GM18870 (cell line): Measurements from ENCODE around the gene CSDE1.

Source experiments
- ATAC-seq: cut with Tn5 transposase; IDR thresholded peaks from one replicate; pipeline ENCODE4 v1.9.1; 2021; ENCODE audit warnings: moderate library complexity; ENCODE audit not compliant: unreplicated experiment

CSDE1 gene

GRCh38 chr1:114668373-114668772, 89.4 kb downstream of the CSDE1 start:
- ATAC-seq: no peak

DNA sequence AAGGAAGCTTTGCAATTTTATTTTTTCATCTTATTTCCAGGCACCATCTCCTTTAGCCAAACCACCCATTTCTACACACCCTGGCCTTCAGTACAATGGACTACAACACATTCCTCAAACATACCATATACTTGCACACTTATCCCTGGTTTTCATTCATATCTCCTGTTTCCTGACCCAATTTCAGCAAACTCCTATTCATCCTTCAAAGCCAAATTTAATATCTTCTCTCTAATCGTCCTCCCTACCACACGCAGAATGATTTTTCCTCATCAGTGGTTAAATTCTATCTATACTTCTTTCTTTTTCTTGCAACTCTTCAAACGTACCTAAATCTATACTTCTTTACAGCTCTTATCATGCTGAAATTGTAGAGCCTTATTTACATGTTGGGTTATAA, 90.8 kb downstream of the CSDE1 start:
- ATAC-seq: no peak
